GM18505 (cell line): ENCODE measurements around the gene IFNAR1.

Source experiments
- ATAC-seq: cut with Tn5 transposase; IDR thresholded peaks from one replicate; pipeline ENCODE4 v1.9.1; 2021; ENCODE audit not compliant: unreplicated experiment
- POLR2A ChIP-seq: IDR thresholded peaks from 4 replicates; pipeline ENCODE4 v1.6.1; 2011; ENCODE audit warnings: borderline replicate concordance; ENCODE audit not compliant: insufficient read depth, insufficient read length; ENCODE audit errors: extremely low read depth

IFNAR1 gene

GRCh38 chr21:33296156-33296555 lies 28.6 kb upstream of the IFNAR1 start:
- no peak for TF ChIP-seq POLR2A
- ATAC-seq, result no peak

- peak; percentile 50 for TF ChIP-seq POLR2A
- no peak for ATAC-seq
These were observed 25.5 kb upstream of the IFNAR1 start for GRCh38 chr21:33299181-33299752.

- no peak for ATAC-seq
- TF ChIP-seq POLR2A, result no peak
These were observed 23.8 kb upstream of the IFNAR1 start for GRCh38 chr21:33300701-33301631.

- ATAC-seq, result no peak
- no peak for TF ChIP-seq POLR2A
These were observed 23.2 kb upstream of the IFNAR1 start for GRCh38 chr21:33301632-33302002.

- no peak for ATAC-seq
- TF ChIP-seq POLR2A, result no peak
These were observed 22.7 kb upstream of the IFNAR1 start for GRCh38 chr21:33302055-33302454.

GRCh38 chr21:33302796-33303195 lies 22.0 kb upstream of the IFNAR1 start:
- no peak for TF ChIP-seq POLR2A
- ATAC-seq, result no peak

GRCh38 chr21:33305344-33305671 lies 19.5 kb upstream of the IFNAR1 start:
- no peak for ATAC-seq
- no peak for TF ChIP-seq POLR2A

- no peak for ATAC-seq
- no peak for TF ChIP-seq POLR2A
These were observed 18.8 kb upstream of the IFNAR1 start for GRCh38 chr21:33305938-33306337.

- TF ChIP-seq POLR2A, result no peak
These were observed 15.9 kb upstream of the IFNAR1 start for GRCh38 chr21:33308586-33309490.

GRCh38 chr21:33309778-33310177 lies 15.0 kb upstream of the IFNAR1 start:
- ATAC-seq, result no peak
- TF ChIP-seq POLR2A, result no peak

More at GRCh38 chr21:33308586-33309490, 15.9 kb upstream of the IFNAR1 start:
- ATAC-seq, result peak; percentile 74

- ATAC-seq, result no peak
These were observed 12.6 kb upstream of the IFNAR1 start for GRCh38 chr21:33312121-33312520.

GRCh38 chr21:33313183-33313582 lies 11.6 kb upstream of the IFNAR1 start:
- no peak for ATAC-seq
- TF ChIP-seq POLR2A, result no peak

More at GRCh38 chr21:33312121-33312520, 12.6 kb upstream of the IFNAR1 start:
- no peak for TF ChIP-seq POLR2A

GRCh38 chr21:33313611-33314010 lies 11.2 kb upstream of the IFNAR1 start:
- TF ChIP-seq POLR2A, result no peak
- ATAC-seq, result no peak
